A673 (cell line): Measurements from ENCODE around the gene DLG5.

ENCODE experiments used
- CTCF ChIP-seq: fragments of 300-800, 200-600 bp; sonication (generic); conservative IDR thresholded peaks from 2 replicates; pipeline ENCODE4 v1.5.1; 2017; ENCODE audit warnings: low read depth, mild to moderate bottlenecking, antibody characterized with exemption, low read length, moderate library complexity, mixed read lengths
- EZH2 ChIP-seq: fragments of 200-600 bp; sonication (generic); IDR thresholded peaks from 2 replicates; pipeline ENCODE4 v1.6.1; 2017; ENCODE audit warnings: borderline replicate concordance, low read depth, mild to moderate bottlenecking, mixed read lengths, antibody characterized with exemption, low read length; ENCODE audit not compliant: poor library complexity, severe bottlenecking

GRCh38 chr10:77865580-77866324 is 60.8 kb downstream of the DLG5 start:
- TF ChIP-seq CTCF (no peak), EZH2 (no peak)
